ENCODE data around the gene IL15RA. TPM values are rescaled to one million over a fixed set of nuclear protein-coding genes. Genes with fewer than 3 reads are reported as not detected.
"Not testable (repeated sequence)": the region's sequence is repeated elsewhere in the genome, so short reads cannot be mapped to it uniquely, and the experiment has no call there.

Gene IL15RA
- total RNA-seq, 1 donor from 2014 or later, result 0.48 TPM

DNA sequence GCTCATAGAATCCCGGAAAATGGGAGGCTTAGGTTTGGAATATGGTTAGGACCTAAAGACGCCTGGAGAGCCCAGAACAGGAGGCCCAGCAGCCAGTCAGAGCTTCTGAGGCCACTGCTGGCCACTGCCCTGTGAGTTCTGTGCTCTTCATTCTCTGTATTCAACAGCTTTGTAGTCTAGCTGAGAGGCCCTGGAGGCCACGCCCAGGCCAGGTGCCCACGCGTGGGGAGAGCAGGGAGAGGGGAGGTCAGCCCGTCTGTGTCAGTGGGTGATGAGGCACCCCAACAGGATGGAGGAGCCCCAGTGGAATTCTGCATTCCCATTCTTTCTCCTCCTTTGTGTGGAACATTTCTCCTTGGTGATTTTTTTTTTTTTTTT, 29.1 kb downstream of the IL15RA start:
- H3K36me3 Mint-ChIP-seq (ENCODE audit: insufficient read depth), result no peaks in the 10 kb centered on the region
- H3K27me3 Mint-ChIP-seq, result peaks cover 30% of the 10 kb centered on the region
- H3K9me3 Mint-ChIP-seq (ENCODE audit: low read depth), result no peaks in the 10 kb centered on the region
- peaks cover 5% of the 10 kb centered on the region for H3K4me1 Mint-ChIP-seq (ENCODE audit: low read depth)
- no peak for DNase-seq (ENCODE audit: low spot score, unreplicated experiment)
- no peak overlapping the region for H3K27ac Mint-ChIP-seq
- no peak overlapping the region for H3K4me3 Mint-ChIP-seq (ENCODE audit: low read depth)
- TF ChIP-seq, protein P1, sequence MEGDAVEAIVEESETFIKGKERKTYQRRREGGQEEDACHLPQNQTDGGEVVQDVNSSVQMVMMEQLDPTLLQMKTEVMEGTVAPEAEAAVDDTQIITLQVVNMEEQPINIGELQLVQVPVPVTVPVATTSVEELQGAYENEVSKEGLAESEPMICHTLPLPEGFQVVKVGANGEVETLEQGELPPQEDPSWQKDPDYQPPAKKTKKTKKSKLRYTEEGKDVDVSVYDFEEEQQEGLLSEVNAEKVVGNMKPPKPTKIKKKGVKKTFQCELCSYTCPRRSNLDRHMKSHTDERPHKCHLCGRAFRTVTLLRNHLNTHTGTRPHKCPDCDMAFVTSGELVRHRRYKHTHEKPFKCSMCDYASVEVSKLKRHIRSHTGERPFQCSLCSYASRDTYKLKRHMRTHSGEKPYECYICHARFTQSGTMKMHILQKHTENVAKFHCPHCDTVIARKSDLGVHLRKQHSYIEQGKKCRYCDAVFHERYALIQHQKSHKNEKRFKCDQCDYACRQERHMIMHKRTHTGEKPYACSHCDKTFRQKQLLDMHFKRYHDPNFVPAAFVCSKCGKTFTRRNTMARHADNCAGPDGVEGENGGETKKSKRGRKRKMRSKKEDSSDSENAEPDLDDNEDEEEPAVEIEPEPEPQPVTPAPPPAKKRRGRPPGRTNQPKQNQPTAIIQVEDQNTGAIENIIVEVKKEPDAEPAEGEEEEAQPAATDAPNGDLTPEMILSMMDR (IDR thresholded peaks at IDR 0.05; ENCODE audit: unreplicated experiment), result no peak

DNA sequence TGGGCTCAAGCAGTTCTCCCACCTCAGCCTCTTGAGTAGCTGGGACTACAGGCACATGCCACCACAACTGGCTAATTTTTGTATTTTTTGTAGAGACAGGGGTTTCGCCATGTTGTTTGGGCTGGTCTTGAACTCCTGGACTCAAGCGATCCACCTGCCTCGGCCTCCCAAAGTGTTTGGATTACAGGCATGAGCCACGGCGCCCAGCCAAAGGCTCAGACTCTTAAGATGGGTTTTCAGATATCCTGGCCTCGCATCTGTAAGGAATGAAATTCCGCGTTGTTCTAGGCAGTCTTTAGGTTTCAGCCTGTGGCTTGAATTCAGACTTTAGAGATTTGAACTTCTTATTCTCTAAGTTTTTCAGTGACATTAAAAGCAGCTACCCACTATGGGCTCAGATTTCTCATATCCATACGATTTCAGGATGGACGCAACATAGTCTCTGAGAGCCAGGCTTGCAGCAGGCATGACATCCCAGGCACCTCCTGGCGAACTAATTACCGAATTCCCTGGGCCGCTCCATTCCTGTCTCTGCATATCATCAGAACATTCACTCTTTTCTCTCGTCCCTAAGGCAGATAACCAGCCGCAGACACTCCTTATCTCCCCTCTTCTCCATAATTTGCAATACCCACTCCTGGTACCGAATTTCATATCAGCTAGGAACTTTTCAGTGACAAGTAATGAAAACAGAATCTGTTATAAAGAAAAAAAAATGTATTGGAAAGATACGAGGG, 29.7 kb downstream of the IL15RA start:
- Mint-ChIP-seq H3K27me3 (peaks cover 27% of the 10 kb centered on the region), H3K4me3 (ENCODE audit: low read depth) (no peak overlapping the region), H3K27ac (no peak overlapping the region), H3K9me3 (ENCODE audit: low read depth) (no peaks in the 10 kb centered on the region), H3K36me3 (ENCODE audit: insufficient read depth) (no peaks in the 10 kb centered on the region), H3K4me1 (ENCODE audit: low read depth) (peaks cover 5% of the 10 kb centered on the region)
- DNase-seq (ENCODE audit: low spot score, unreplicated experiment), result no peak
- TF ChIP-seq, protein P1 (IDR thresholded peaks at IDR 0.05; ENCODE audit: unreplicated experiment), result no peak

DNA sequence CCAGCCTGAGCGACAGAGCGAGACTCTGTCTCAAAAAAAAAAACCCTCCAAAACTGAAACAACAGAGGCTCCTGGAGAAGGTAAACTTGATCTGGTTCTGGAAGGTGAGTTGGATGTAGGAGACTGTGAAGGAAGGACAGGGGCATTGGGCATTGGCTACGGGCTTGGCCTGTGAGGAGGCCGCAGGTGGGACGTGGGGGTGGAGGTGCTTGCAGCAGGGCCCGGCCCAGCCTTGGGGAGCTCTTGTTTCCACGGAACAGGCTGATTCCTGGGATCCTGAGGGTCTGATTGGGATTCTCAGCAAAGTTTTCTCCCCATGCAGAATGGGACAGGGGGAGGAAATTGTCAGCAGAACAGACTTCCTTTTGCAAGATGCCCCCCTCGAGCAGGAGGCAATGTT, 30.6 kb downstream of the IL15RA start:
- H3K36me3 Mint-ChIP-seq (ENCODE audit: insufficient read depth), result no peaks in the 10 kb centered on the region
- H3K27me3 Mint-ChIP-seq, result peaks cover 23% of the 10 kb centered on the region
- TF ChIP-seq, protein P1 (IDR thresholded peaks at IDR 0.05; ENCODE audit: unreplicated experiment), result no peak
- peaks cover 5% of the 10 kb centered on the region for H3K4me1 Mint-ChIP-seq (ENCODE audit: low read depth)
- H3K4me3 Mint-ChIP-seq (ENCODE audit: low read depth), result no peak overlapping the region
- DNase-seq (ENCODE audit: low spot score, unreplicated experiment), result no peak
- no peaks in the 10 kb centered on the region for H3K9me3 Mint-ChIP-seq (ENCODE audit: low read depth)
- no peak overlapping the region for H3K27ac Mint-ChIP-seq

DNA sequence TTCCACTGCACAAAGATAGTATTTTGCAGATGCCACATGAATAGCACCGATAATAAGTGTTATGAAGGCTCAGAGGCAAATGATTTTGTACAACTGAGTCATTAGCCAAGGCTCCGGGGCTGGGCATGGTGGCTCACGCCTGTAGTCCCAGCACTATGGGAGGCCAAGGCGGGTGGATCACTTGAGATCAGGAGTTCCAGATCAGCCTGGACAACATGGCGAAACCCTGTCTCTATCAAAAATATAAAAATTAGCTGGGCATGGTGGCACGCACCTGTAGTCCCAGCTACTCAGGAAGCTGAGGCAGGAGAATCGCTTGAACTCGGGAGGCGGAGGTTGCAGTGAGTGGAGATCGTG, 30.9 kb downstream of the IL15RA start:
- not testable (repeated sequence) for H3K36me3 Mint-ChIP-seq (ENCODE audit: insufficient read depth); H3K4me3 Mint-ChIP-seq (ENCODE audit: low read depth); H3K9me3 Mint-ChIP-seq (ENCODE audit: low read depth); H3K27ac Mint-ChIP-seq; H3K4me1 Mint-ChIP-seq (ENCODE audit: low read depth); DNase-seq (ENCODE audit: low spot score, unreplicated experiment)
- peaks cover 22% of the 10 kb centered on the region for H3K27me3 Mint-ChIP-seq

DNA sequence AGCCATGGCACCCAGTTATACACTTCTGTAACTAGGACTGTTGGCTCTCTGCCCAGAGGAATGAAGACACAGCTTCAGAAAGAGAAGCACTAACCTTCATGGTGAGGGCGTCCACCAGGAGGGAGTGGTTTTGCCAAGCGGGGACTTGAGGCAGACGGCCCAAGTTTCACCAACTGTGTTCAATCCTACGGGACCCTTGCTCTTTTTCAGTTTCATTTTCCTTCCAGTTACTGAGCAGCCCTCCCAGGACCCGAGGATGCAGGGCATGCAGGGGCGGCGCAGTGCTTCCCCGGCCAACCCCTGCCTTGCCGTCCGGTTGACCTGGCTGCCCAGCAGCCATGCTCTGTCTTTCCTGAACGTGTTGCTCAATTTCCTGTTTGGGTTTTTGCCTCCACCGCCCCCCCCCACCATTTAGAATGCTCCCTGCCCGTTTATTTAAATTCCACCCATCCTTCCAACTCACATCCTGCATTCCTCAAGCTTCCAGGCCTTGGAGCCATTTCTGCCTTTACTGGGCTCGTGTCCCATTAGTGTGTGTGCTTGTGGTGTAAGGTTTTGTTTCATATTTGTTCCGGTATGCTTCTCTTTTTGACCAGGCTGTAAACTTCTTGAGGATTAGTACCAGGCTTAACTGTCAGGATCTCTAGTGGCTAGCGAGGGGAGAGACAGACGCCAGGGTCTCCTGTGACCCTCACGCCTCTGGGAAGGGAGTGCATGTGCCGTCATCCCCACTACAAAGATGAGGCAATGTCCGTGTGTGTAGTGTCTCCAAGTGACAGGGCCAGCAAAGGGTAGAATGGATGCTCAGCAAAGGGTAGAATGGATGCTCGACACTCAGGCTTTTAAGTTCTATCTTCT, 31.6 kb downstream of the IL15RA start:
- TF ChIP-seq, protein P1 (IDR thresholded peaks at IDR 0.05; ENCODE audit: unreplicated experiment), result no peak
- Mint-ChIP-seq H3K9me3 (ENCODE audit: low read depth) (no peaks in the 10 kb centered on the region), H3K4me3 (ENCODE audit: low read depth) (no peak overlapping the region), H3K4me1 (ENCODE audit: low read depth) (peaks cover 5% of the 10 kb centered on the region), H3K27me3 (peaks cover 22% of the 10 kb centered on the region), H3K36me3 (ENCODE audit: insufficient read depth) (no peaks in the 10 kb centered on the region), H3K27ac (no peak overlapping the region)
- no peak for DNase-seq (ENCODE audit: low spot score, unreplicated experiment)
